H9 (cell line): ENCODE results near the gene IGLON5. TPM values are rescaled to one million over a fixed set of nuclear protein-coding genes. Genes with fewer than 3 reads are reported as not detected.

Source experiments
- DNase-seq: peaks from one replicate; pipeline ENCODE4 v3.0.0-alpha.2; 2017
- H2AFZ ChIP-seq: one replicate; pipeline ENCODE4 v1.6.1; 2013; ENCODE audit warnings: mild to moderate bottlenecking, low read length, control low read depth, moderate library complexity
- H2AK5ac ChIP-seq: 2 replicates; pipeline ENCODE4 v1.6.1; 2013; ENCODE audit warnings: low read length, control low read depth, mixed read lengths; ENCODE audit not compliant: insufficient read length
- H2BK120ac ChIP-seq: one replicate; pipeline ENCODE4 v1.6.1; 2013; ENCODE audit warnings: low read depth, mild to moderate bottlenecking, low read length, control low read depth, inconsistent platforms; ENCODE audit not compliant: poor library complexity, severe bottlenecking
- H2BK12ac ChIP-seq: 2 replicates; pipeline ENCODE4 v1.6.1; 2013; ENCODE audit warnings: low read length, control low read depth, mixed read lengths, low read depth; ENCODE audit not compliant: insufficient read length
- H2BK15ac ChIP-seq: 2 replicates; pipeline ENCODE4 v1.6.1; 2013; ENCODE audit warnings: low read depth, low read length, control low read depth
- H2BK20ac ChIP-seq: one replicate; pipeline ENCODE4 v1.6.1; 2013; ENCODE audit warnings: low read depth, mild to moderate bottlenecking, low read length, control low read depth, inconsistent platforms; ENCODE audit not compliant: poor library complexity, severe bottlenecking
- H2BK5ac ChIP-seq: 2 replicates; pipeline ENCODE4 v1.6.1; 2013; ENCODE audit warnings: low read length, control low read depth, mixed read lengths; ENCODE audit not compliant: insufficient read length
- H3K14ac ChIP-seq: 2 replicates; pipeline ENCODE4 v1.6.1; 2013; ENCODE audit warnings: low read length, control low read depth; ENCODE audit not compliant: insufficient read depth
- H3K18ac ChIP-seq: 2 replicates; pipeline ENCODE4 v1.6.1; 2013; ENCODE audit warnings: low read depth, mild to moderate bottlenecking, mixed read lengths, low read length, control low read depth; ENCODE audit not compliant: insufficient read length
- H3K23ac ChIP-seq: 2 replicates; pipeline ENCODE4 v1.6.1; 2013; ENCODE audit warnings: low read length, control low read depth, mixed read lengths, low read depth; ENCODE audit not compliant: insufficient read length
- H3K23me2 ChIP-seq: 2 replicates; pipeline ENCODE4 v1.6.1; 2013; ENCODE audit warnings: low read depth, mild to moderate bottlenecking, mixed read lengths, low read length, control low read depth; ENCODE audit not compliant: insufficient read length, poor library complexity, severe bottlenecking
- H3K27ac ChIP-seq: 2 replicates; pipeline ENCODE4 v1.5.1; 2013; ENCODE audit warnings: low read length, control low read depth, mixed read lengths, low read depth; ENCODE audit not compliant: insufficient read length
- H3K27me3 ChIP-seq: 2 replicates; pipeline ENCODE4 v1.6.1; 2013; ENCODE audit warnings: low read length, control low read depth, inconsistent platforms; ENCODE audit not compliant: insufficient read depth
- H3K4ac ChIP-seq: 2 replicates; pipeline ENCODE4 v1.6.1; 2013; ENCODE audit warnings: low read depth, mild to moderate bottlenecking, control low read depth, inconsistent platforms, low read length, moderate library complexity
- H3K4me1 ChIP-seq: 2 replicates; pipeline ENCODE4 v1.6.1; 2013; ENCODE audit warnings: low read length, control low read depth, inconsistent platforms; ENCODE audit not compliant: insufficient read depth
- H3K4me2 ChIP-seq: 2 replicates; pipeline ENCODE4 v1.6.1; 2013; ENCODE audit warnings: low read length, control low read depth, mixed read lengths; ENCODE audit not compliant: insufficient read length, insufficient read depth
- H3K56ac ChIP-seq: 2 replicates; pipeline ENCODE4 v1.6.1; 2013; ENCODE audit warnings: low read depth, mild to moderate bottlenecking, mixed read lengths, low read length, control low read depth; ENCODE audit not compliant: insufficient read length
- H3K79me1 ChIP-seq: 2 replicates; pipeline ENCODE4 v1.6.1; 2013; ENCODE audit warnings: low read depth, mild to moderate bottlenecking, moderate library complexity, low read length, control low read depth, inconsistent platforms; ENCODE audit not compliant: insufficient read depth, poor library complexity, severe bottlenecking
- H3K79me2 ChIP-seq: 2 replicates; pipeline ENCODE4 v1.6.1; 2013; ENCODE audit warnings: low read length, control low read depth, inconsistent platforms; ENCODE audit not compliant: insufficient read depth
- H3K9ac ChIP-seq: 2 replicates; pipeline ENCODE4 v1.6.1; 2013; ENCODE audit warnings: low read length, control low read depth, mixed read lengths; ENCODE audit not compliant: insufficient read length; ENCODE audit errors: extremely low read depth
- H3K9me3 ChIP-seq: one replicate; pipeline ENCODE4 v1.6.1; 2013; ENCODE audit warnings: low read depth, low read length, inconsistent platforms; ENCODE audit not compliant: control insufficient read depth
- H3T11ph ChIP-seq: one replicate; pipeline ENCODE4 v1.6.1; 2013; ENCODE audit warnings: mild to moderate bottlenecking, low read length, control low read depth, inconsistent platforms
- H4K20me1 ChIP-seq: one replicate; pipeline ENCODE4 v1.6.1; 2013; ENCODE audit not compliant: control insufficient read depth, insufficient read length, insufficient read depth
- H4K5ac ChIP-seq: 2 replicates; pipeline ENCODE4 v1.6.1; 2013; ENCODE audit warnings: low read depth, mild to moderate bottlenecking, mixed read lengths, low read length, control low read depth; ENCODE audit not compliant: insufficient read length
- H4K8ac ChIP-seq: replicated peaks from 2 replicates; pipeline ENCODE4 v1.6.1; 2013; ENCODE audit warnings: low read length, control low read depth, mixed read lengths, low read depth; ENCODE audit not compliant: insufficient read length
- H4K91ac ChIP-seq: 2 replicates; pipeline ENCODE4 v1.6.1; 2013; ENCODE audit warnings: low read depth, mild to moderate bottlenecking, moderate library complexity, mixed read lengths, low read length, control low read depth; ENCODE audit not compliant: insufficient read length
- H3K27ac Mint-ChIP-seq, 3 experiments: 2 replicates in 2 of 3; 3 replicates in 1 of 3; pipeline ENCODE4 v1.8.0; 2020 to 2021; ENCODE audit warnings: mixed read lengths in 3 of 3, mild to moderate bottlenecking in 1 of 3, moderate library complexity in 1 of 3
- H3K27me3 Mint-ChIP-seq: 2 replicates; pipeline ENCODE4 v1.8.0; 2021; ENCODE audit warnings: low read depth, mild to moderate bottlenecking, moderate library complexity, mixed read lengths
- H3K36me3 Mint-ChIP-seq, 3 experiments: 2 replicates in 2 of 3; 3 replicates in 1 of 3; pipeline ENCODE4 v1.8.0; 2020 to 2021; ENCODE audit warnings: low read depth in 3 of 3, mixed read lengths in 3 of 3; ENCODE audit not compliant: insufficient read depth in 1 of 3
- H3K4me1 Mint-ChIP-seq, 2 experiments: 2 replicates each; pipeline ENCODE4 v1.8.0; 2020; ENCODE audit warnings: mixed read lengths in 2 of 2
- H3K4me3 Mint-ChIP-seq, 2 experiments: 2 replicates in 1 of 2; 3 replicates in 1 of 2; pipeline ENCODE4 v1.8.0; 2020 to 2021; ENCODE audit warnings: mild to moderate bottlenecking in 2 of 2, mixed read lengths in 2 of 2, moderate library complexity in 1 of 2
- H3K9me3 Mint-ChIP-seq, 2 experiments: 2 replicates in 1 of 2; 3 replicates in 1 of 2; pipeline ENCODE4 v1.8.0; 2020; ENCODE audit warnings: mild to moderate bottlenecking in 2 of 2, mixed read lengths in 2 of 2, moderate library complexity in 1 of 2
- CTCF ChIP-seq: fragments of 200-600 bp; sonication (generic); conservative IDR thresholded peaks from 3 replicates; pipeline ENCODE4 v1.8.0; 2021; ENCODE audit warnings: antibody characterized with exemption, mild to moderate bottlenecking
- WGBS: extraction: QIAGEN DNeasy Blood & Tissue Kit; methylation state at CpG from one replicate; pipeline ENCODE4 v1.1.7; 2013; ENCODE audit warnings: missing lambda C conversion rate, low lambda C conversion rate, mixed read lengths; ENCODE audit not compliant: insufficient read length; ENCODE audit errors: extremely low coverage; 5-methylcytosine and 5-hydroxymethylcytosine counted together
- total RNA-seq: library from RNA; stranded (reverse); gene quantifications from 2 replicates; pipeline ENCODE4 v1.2.1, GENCODE V29; 2021

IGLON5 gene
- total RNA-seq, 1 experiment from 2014 or later = 41.4 TPM

GRCh38 chr19:51272183-51272810, 39.1 kb upstream of the IGLON5 start:
- H4K20me1 ChIP-seq = no peaks in the 10 kb centered on the region
- WGBS = no CpG with 5 or more reads among the region's 6 CpGs
- H3K4me2 ChIP-seq = no peak overlapping the region

More at GRCh38 chr19:51272183-51272810, 39.1 kb upstream of the IGLON5 start:
- H2BK5ac ChIP-seq = no peak overlapping the region
- H3K4me1 ChIP-seq = no peaks in the 10 kb centered on the region
- H3K79me1 ChIP-seq = no peaks in the 10 kb centered on the region
- no peak overlapping the region for H2BK15ac ChIP-seq
- no peak overlapping the region for H4K8ac ChIP-seq
- no peak overlapping the region for H3K27ac Mint-ChIP-seq
- H3K14ac ChIP-seq = no peak overlapping the region
- no peaks in the 10 kb centered on the region for H3K9me3 ChIP-seq
- peaks cover 3% of the 10 kb centered on the region for H3K27me3 ChIP-seq
- H2BK20ac ChIP-seq = no peak overlapping the region
- H3T11ph ChIP-seq = no peak overlapping the region
- no peak overlapping the region for H4K91ac ChIP-seq
- no peak overlapping the region for H3K23ac ChIP-seq
- H4K5ac ChIP-seq = no peak overlapping the region
- no peak overlapping the region for H3K4me3 Mint-ChIP-seq
- no peak overlapping the region for H3K18ac ChIP-seq
- H2BK120ac ChIP-seq = no peak overlapping the region
- no peak overlapping the region for H3K27ac ChIP-seq
- H3K56ac ChIP-seq = no peak overlapping the region
- H2AFZ ChIP-seq = no peak overlapping the region
- peaks cover 0 to 12% of the 10 kb centered on the region in 2 experiments; a peak in 2 of 4 replicates for H3K4me1 Mint-ChIP-seq
- TF ChIP-seq CTCF = no peak
- no peaks in the 10 kb centered on the region for H3K79me2 ChIP-seq
- H2BK12ac ChIP-seq = no peak overlapping the region
- H3K23me2 ChIP-seq = no peaks in the 10 kb centered on the region
- H3K27me3 Mint-ChIP-seq = peaks cover 1% of the 10 kb centered on the region
- no peaks in the 10 kb centered on the region; a peak in 1 of 5 replicates for H3K9me3 Mint-ChIP-seq
- H3K4ac ChIP-seq = no peak overlapping the region
- H3K36me3 Mint-ChIP-seq = no peaks in the 10 kb centered on the region
- H3K9ac ChIP-seq = no peak overlapping the region
- H2AK5ac ChIP-seq = no peak overlapping the region
- no peak for DNase-seq
